ENCODE measurements around the gene MTHFR.

GRCh38 chr1:11826946-11827345, 21.2 kb upstream of the MTHFR start:
- TF ChIP-seq POLR2A (IDR thresholded peaks at IDR 0.05) (no peak), CTCF (IDR thresholded peaks at IDR 0.05) (no peak)
